ENCODE data around the gene DOCK2. TPM values are rescaled to one million over a fixed set of nuclear protein-coding genes. Genes with fewer than 3 reads are reported as not detected.

The DOCK2 gene
- total RNA-seq, 1 donor from 2014 or later, result 0.77 TPM

GRCh38 chr5:170000155-170000554 lies 363.1 kb downstream of the DOCK2 start:
- DNase-seq (ENCODE audit: low read depth, low spot score), result no peak
- Mint-ChIP-seq H3K27me3 (ENCODE audit: low read depth) (no peaks in the 10 kb centered on the region), H3K9me3 (no peaks in the 10 kb centered on the region), H3K4me3 (no peak overlapping the region), H3K36me3 (ENCODE audit: low read depth) (no peaks in the 10 kb centered on the region), H3K27ac (ENCODE audit: unreplicated experiment) (no peak overlapping the region), H3K4me1 (no peaks in the 10 kb centered on the region)
- TF ChIP-seq CTCF (conservative IDR thresholded peaks at IDR 0.05), result no peak

- TF ChIP-seq CTCF (conservative IDR thresholded peaks at IDR 0.05), result no peak
- no peaks in the 10 kb centered on the region for H3K9me3 Mint-ChIP-seq
- no peak overlapping the region for H3K4me3 Mint-ChIP-seq
- no peak for DNase-seq (ENCODE audit: low read depth, low spot score)
- no peaks in the 10 kb centered on the region for H3K27me3 Mint-ChIP-seq (ENCODE audit: low read depth)
- H3K36me3 Mint-ChIP-seq (ENCODE audit: low read depth), result no peaks in the 10 kb centered on the region
- no peaks in the 10 kb centered on the region for H3K4me1 Mint-ChIP-seq
- H3K27ac Mint-ChIP-seq (ENCODE audit: unreplicated experiment), result no peak overlapping the region
Observed at GRCh38 chr5:170006021-170006420, 368.9 kb downstream of the DOCK2 start.

- Mint-ChIP-seq H3K4me1 (no peaks in the 10 kb centered on the region), H3K36me3 (ENCODE audit: low read depth) (no peaks in the 10 kb centered on the region), H3K27me3 (ENCODE audit: low read depth) (peaks cover 4% of the 10 kb centered on the region), H3K27ac (ENCODE audit: unreplicated experiment) (no peak overlapping the region), H3K9me3 (peaks cover 3% of the 10 kb centered on the region), H3K4me3 (no peak overlapping the region)
- TF ChIP-seq CTCF (conservative IDR thresholded peaks at IDR 0.05), result no peak
- DNase-seq (ENCODE audit: low read depth, low spot score), result no peak
Observed at GRCh38 chr5:170008376-170008775, 371.3 kb downstream of the DOCK2 start.

GRCh38 chr5:170010595-170010994 lies 373.5 kb downstream of the DOCK2 start:
- DNase-seq (ENCODE audit: low read depth, low spot score), result no peak
- no peak overlapping the region for H3K4me3 Mint-ChIP-seq
- no peak overlapping the region for H3K27ac Mint-ChIP-seq (ENCODE audit: unreplicated experiment)
- H3K27me3 Mint-ChIP-seq (ENCODE audit: low read depth), result peaks cover 4% of the 10 kb centered on the region
- no peak for TF ChIP-seq CTCF (conservative IDR thresholded peaks at IDR 0.05)
- no peaks in the 10 kb centered on the region for H3K36me3 Mint-ChIP-seq (ENCODE audit: low read depth)
- H3K4me1 Mint-ChIP-seq, result no peaks in the 10 kb centered on the region
- peaks cover 3% of the 10 kb centered on the region for H3K9me3 Mint-ChIP-seq

DNA sequence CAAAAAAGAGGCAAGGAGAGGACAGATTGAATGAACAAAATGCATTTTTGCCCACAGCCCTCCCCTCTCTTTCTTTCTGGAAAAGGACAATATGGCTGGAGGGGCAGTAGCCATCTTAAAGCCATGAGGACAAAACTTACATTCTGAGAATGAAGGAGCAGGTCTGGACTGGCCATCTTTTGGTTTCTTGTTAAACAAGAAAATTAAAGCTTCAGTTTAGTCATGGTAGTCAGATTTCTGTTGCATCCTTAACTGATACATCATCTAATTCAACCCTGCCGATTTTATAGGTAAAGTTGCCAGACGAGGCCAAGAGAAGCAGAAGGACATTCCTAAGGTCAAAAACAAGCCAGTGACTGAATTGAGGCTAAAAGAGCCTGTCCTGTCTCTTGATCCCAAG lies 374.7 kb downstream of the DOCK2 start:
- no peak for TF ChIP-seq CTCF (conservative IDR thresholded peaks at IDR 0.05)
- Mint-ChIP-seq H3K27ac (ENCODE audit: unreplicated experiment) (no peak overlapping the region), H3K36me3 (ENCODE audit: low read depth) (no peaks in the 10 kb centered on the region), H3K9me3 (peaks cover 3% of the 10 kb centered on the region), H3K4me1 (no peaks in the 10 kb centered on the region), H3K4me3 (no peak overlapping the region), H3K27me3 (ENCODE audit: low read depth) (peaks cover 4% of the 10 kb centered on the region)
- DNase-seq (ENCODE audit: low read depth, low spot score), result no peak

- peaks cover 4% of the 10 kb centered on the region for H3K27me3 Mint-ChIP-seq (ENCODE audit: low read depth)
- H3K4me1 Mint-ChIP-seq, result no peaks in the 10 kb centered on the region
Observed at GRCh38 chr5:170012622-170013021, 375.5 kb downstream of the DOCK2 start.

More at GRCh38 chr5:170012622-170013021, 375.5 kb downstream of the DOCK2 start:
- no peak for TF ChIP-seq CTCF (conservative IDR thresholded peaks at IDR 0.05)
- Mint-ChIP-seq H3K9me3 (peaks cover 3% of the 10 kb centered on the region), H3K36me3 (ENCODE audit: low read depth) (no peaks in the 10 kb centered on the region), H3K27ac (ENCODE audit: unreplicated experiment) (no peak overlapping the region), H3K4me3 (no peak overlapping the region)
- no peak for DNase-seq (ENCODE audit: low read depth, low spot score)
